Gastrocnemius medialis (tissue), 4 donors: ENCODE data around the gene VNN1.
A peak's percentile ranks its signal among the peaks of the same experiment; 100 is the strongest.

Experiments
- POLR2A ChIP-seq, 2 donors: fragments of 450-650 bp; IDR thresholded peaks; one replicate each; pipeline ENCODE4 v1.6.1; 2017; ENCODE audit warnings: antibody characterized with exemption in 2 of 2, mild to moderate bottlenecking in 2 of 2, moderate library complexity in 2 of 2
- TF ChIP-seq, protein P1 (sequence below), 5 experiments: fragments of 450-650 bp in 3 of 5; fragments of 200-600 bp in 2 of 5; sonication (generic) in 2 of 5; IDR thresholded peaks in 4 of 5; conservative IDR thresholded peaks in 1 of 5; 1 replicate in 4 of 5; 2 replicates in 1 of 5; pipeline ENCODE4 v1.5.1; 2016 to 2019; ENCODE audit warnings: antibody characterized with exemption in 5 of 5, mild to moderate bottlenecking in 3 of 5, moderate library complexity in 3 of 5

DNA sequence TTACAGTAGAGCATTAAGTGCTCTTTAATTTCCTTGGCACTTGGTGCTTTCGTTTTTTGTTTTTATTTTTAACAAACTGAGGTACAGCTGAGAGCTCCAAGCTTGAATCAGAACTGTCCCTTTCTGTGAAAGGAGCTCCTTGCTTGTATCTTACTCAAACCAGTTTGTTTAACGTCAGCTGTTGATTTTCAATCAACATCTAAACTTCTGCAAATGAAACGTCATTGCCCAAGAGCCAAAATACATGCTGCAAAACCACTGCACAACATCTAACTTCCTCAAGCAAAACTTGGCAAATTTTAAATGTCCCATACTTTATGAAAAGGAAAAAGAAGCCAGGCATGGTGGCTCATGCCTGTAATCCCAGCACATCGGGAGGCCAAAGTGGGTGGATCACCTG is 28.6 kb upstream of the VNN1 start:
- TF ChIP-seq POLR2A (IDR thresholded peaks at IDR 0.05): peak in 1 of 2 donors; percentile 13
- TF ChIP-seq, protein P1, sequence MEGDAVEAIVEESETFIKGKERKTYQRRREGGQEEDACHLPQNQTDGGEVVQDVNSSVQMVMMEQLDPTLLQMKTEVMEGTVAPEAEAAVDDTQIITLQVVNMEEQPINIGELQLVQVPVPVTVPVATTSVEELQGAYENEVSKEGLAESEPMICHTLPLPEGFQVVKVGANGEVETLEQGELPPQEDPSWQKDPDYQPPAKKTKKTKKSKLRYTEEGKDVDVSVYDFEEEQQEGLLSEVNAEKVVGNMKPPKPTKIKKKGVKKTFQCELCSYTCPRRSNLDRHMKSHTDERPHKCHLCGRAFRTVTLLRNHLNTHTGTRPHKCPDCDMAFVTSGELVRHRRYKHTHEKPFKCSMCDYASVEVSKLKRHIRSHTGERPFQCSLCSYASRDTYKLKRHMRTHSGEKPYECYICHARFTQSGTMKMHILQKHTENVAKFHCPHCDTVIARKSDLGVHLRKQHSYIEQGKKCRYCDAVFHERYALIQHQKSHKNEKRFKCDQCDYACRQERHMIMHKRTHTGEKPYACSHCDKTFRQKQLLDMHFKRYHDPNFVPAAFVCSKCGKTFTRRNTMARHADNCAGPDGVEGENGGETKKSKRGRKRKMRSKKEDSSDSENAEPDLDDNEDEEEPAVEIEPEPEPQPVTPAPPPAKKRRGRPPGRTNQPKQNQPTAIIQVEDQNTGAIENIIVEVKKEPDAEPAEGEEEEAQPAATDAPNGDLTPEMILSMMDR (IDR thresholded peaks at IDR 0.05 in 4 of 5, conservative IDR thresholded peaks at IDR 0.05 in 1 of 5): no peak
